ENCODE results near the gene LRRC8B. TPM values are rescaled to one million over a fixed set of nuclear protein-coding genes. Genes with fewer than 3 reads are reported as not detected.

Gene LRRC8B
- total and polyA plus RNA-seq, 2 donors (not counting 1 experiment from before 2014, with no cell fraction given): 0.83 to 2.8 TPM

GRCh38 chr1:89608319-89608983, 83.8 kb downstream of the LRRC8B start:
- Histone ChIP-seq H3K4me1 (ENCODE audit: control insufficient read depth, extremely low read depth, insufficient read depth, low read length) (peaks cover 10% of the 10 kb centered on the region), H3K9me3 (ENCODE audit: control insufficient read depth, insufficient read depth, low read depth, low read length) (no peaks in the 10 kb centered on the region), H3K27me3 (ENCODE audit: control insufficient read depth, insufficient read depth, low read length) (no peaks in the 10 kb centered on the region), H2AFZ (ENCODE audit: low read length) (no peak overlapping the region), H3K4me3 (replicated peaks in 1 of 4; ENCODE audit: control extremely low read depth in 1 of 4, insufficient read depth in 1 of 4, low read depth in 3 of 4, low read length in 4 of 4) (no peak overlapping the region), H3K4me2 (ENCODE audit: extremely low read depth, insufficient read depth, low read length) (no peak overlapping the region), H4K20me1 (ENCODE audit: control insufficient read depth, extremely low read depth, insufficient read depth, low read length) (no peaks in the 10 kb centered on the region), H3K79me2 (ENCODE audit: control insufficient read depth, insufficient read depth, low read length) (no peaks in the 10 kb centered on the region), H3K36me3 (ENCODE audit: control insufficient read depth, insufficient read depth, low read length) (no peaks in the 10 kb centered on the region), H3K27ac (ENCODE audit: insufficient read depth, low read length) (no peak overlapping the region), H3K9ac (ENCODE audit: insufficient read depth, low read length) (no peak overlapping the region)
- TF ChIP-seq EZH2 (IDR thresholded peaks at IDR 0.05; ENCODE audit: low read length, missing control alignments) (no peak), CTCF (conservative IDR thresholded peaks at IDR 0.05 in 1 of 2, IDR thresholded peaks at IDR 0.05 in 1 of 2; ENCODE audit: low read depth in 1 of 2, low read length in 2 of 2) (no peak)
- DNase-seq (ENCODE audit: low read depth in 2 of 2): peak; percentile 53 to 67

- TF ChIP-seq CTCF (conservative IDR thresholded peaks at IDR 0.05 in 1 of 2, IDR thresholded peaks at IDR 0.05 in 1 of 2; ENCODE audit: low read depth in 1 of 2, low read length in 2 of 2) (no peak), EZH2 (IDR thresholded peaks at IDR 0.05; ENCODE audit: low read length, missing control alignments) (no peak)
- Histone ChIP-seq H3K4me3 (replicated peaks in 1 of 4; ENCODE audit: control extremely low read depth in 1 of 4, insufficient read depth in 1 of 4, low read depth in 3 of 4, low read length in 4 of 4) (no peak overlapping the region), H3K36me3 (ENCODE audit: control insufficient read depth, insufficient read depth, low read length) (no peaks in the 10 kb centered on the region), H3K79me2 (ENCODE audit: control insufficient read depth, insufficient read depth, low read length) (no peaks in the 10 kb centered on the region), H3K9ac (ENCODE audit: insufficient read depth, low read length) (no peak overlapping the region), H3K27ac (ENCODE audit: insufficient read depth, low read length) (no peak overlapping the region), H3K4me1 (ENCODE audit: control insufficient read depth, extremely low read depth, insufficient read depth, low read length) (peaks cover 7% of the 10 kb centered on the region), H3K4me2 (ENCODE audit: extremely low read depth, insufficient read depth, low read length) (no peak overlapping the region), H4K20me1 (ENCODE audit: control insufficient read depth, extremely low read depth, insufficient read depth, low read length) (no peaks in the 10 kb centered on the region), H2AFZ (ENCODE audit: low read length) (no peak overlapping the region), H3K9me3 (ENCODE audit: control insufficient read depth, insufficient read depth, low read depth, low read length) (no peaks in the 10 kb centered on the region), H3K27me3 (ENCODE audit: control insufficient read depth, insufficient read depth, low read length) (no peaks in the 10 kb centered on the region)
- no peak for DNase-seq (ENCODE audit: low read depth in 2 of 2)
Observed at GRCh38 chr1:89608984-89609725, 84.5 kb downstream of the LRRC8B start.

- no peaks in the 10 kb centered on the region for H3K9me3 ChIP-seq (ENCODE audit: control insufficient read depth, insufficient read depth, low read depth, low read length)
- no peak for TF ChIP-seq EZH2 (IDR thresholded peaks at IDR 0.05; ENCODE audit: low read length, missing control alignments)
- no peak for TF ChIP-seq CTCF (conservative IDR thresholded peaks at IDR 0.05 in 1 of 2, IDR thresholded peaks at IDR 0.05 in 1 of 2; ENCODE audit: low read depth in 1 of 2, low read length in 2 of 2)
- no peak overlapping the region for H2AFZ ChIP-seq (ENCODE audit: low read length)
- no peak overlapping the region for H3K4me3 ChIP-seq (replicated peaks in 1 of 4; ENCODE audit: control extremely low read depth in 1 of 4, insufficient read depth in 1 of 4, low read depth in 3 of 4, low read length in 4 of 4)
- no peaks in the 10 kb centered on the region for H3K27me3 ChIP-seq (ENCODE audit: control insufficient read depth, insufficient read depth, low read length)
- H3K4me2 ChIP-seq (ENCODE audit: extremely low read depth, insufficient read depth, low read length): no peak overlapping the region
- no peak for DNase-seq (ENCODE audit: low read depth in 2 of 2)
- H4K20me1 ChIP-seq (ENCODE audit: control insufficient read depth, extremely low read depth, insufficient read depth, low read length): no peaks in the 10 kb centered on the region
- H3K4me1 ChIP-seq (ENCODE audit: control insufficient read depth, extremely low read depth, insufficient read depth, low read length): peaks cover 4% of the 10 kb centered on the region
- no peaks in the 10 kb centered on the region for H3K79me2 ChIP-seq (ENCODE audit: control insufficient read depth, insufficient read depth, low read length)
- H3K36me3 ChIP-seq (ENCODE audit: control insufficient read depth, insufficient read depth, low read length): no peaks in the 10 kb centered on the region
- no peak overlapping the region for H3K27ac ChIP-seq (ENCODE audit: insufficient read depth, low read length)
- no peak overlapping the region for H3K9ac ChIP-seq (ENCODE audit: insufficient read depth, low read length)
Observed at GRCh38 chr1:89609781-89610456, 85.3 kb downstream of the LRRC8B start.

Measured in fibroblast of lung (primary cell).